AG09309 (cell line): ENCODE results near the gene ZNF346.

Source experiments
- DNase-seq: peaks from one replicate; pipeline ENCODE4 v3.0.0-alpha.2; 2010; ENCODE audit warnings: low read depth
- H3K4me3 ChIP-seq: 2 replicates; pipeline ENCODE4 v1.5.1; 2011; ENCODE audit warnings: mild to moderate bottlenecking, low read depth, low read length, moderate library complexity; ENCODE audit not compliant: control insufficient read depth
- CTCF ChIP-seq: IDR thresholded peaks from 2 replicates; pipeline ENCODE4 v1.5.1; 2011; ENCODE audit warnings: mild to moderate bottlenecking, low read depth, low read length, inconsistent platforms; ENCODE audit not compliant: insufficient read depth, control insufficient read depth; ENCODE audit errors: missing control alignments

Gene ZNF346

GRCh38 chr5:177117441-177118045, 95.0 kb downstream of the ZNF346 start:
- no peak for DNase-seq
- H3K4me3 ChIP-seq = no peak overlapping the region
- TF ChIP-seq CTCF = no peak

- TF ChIP-seq CTCF = no peak
- H3K4me3 ChIP-seq = no peak overlapping the region
- DNase-seq = no peak
Observed at GRCh38 chr5:177122566-177122965, 100.1 kb downstream of the ZNF346 start.

GRCh38 chr5:177123789-177124485, 101.4 kb downstream of the ZNF346 start:
- no peak for TF ChIP-seq CTCF
- H3K4me3 ChIP-seq = no peak overlapping the region
- no peak for DNase-seq

GRCh38 chr5:177124486-177124991, 102.0 kb downstream of the ZNF346 start:
- DNase-seq = no peak
- no peak overlapping the region for H3K4me3 ChIP-seq
- no peak for TF ChIP-seq CTCF

GRCh38 chr5:177126771-177127170, 104.3 kb downstream of the ZNF346 start:
- DNase-seq = no peak
- TF ChIP-seq CTCF = no peak
- H3K4me3 ChIP-seq = no peak overlapping the region

GRCh38 chr5:177128551-177128981, 106.1 kb downstream of the ZNF346 start:
- no peak overlapping the region for H3K4me3 ChIP-seq
- no peak for DNase-seq
- no peak for TF ChIP-seq CTCF
